ENCODE data around the gene CUX1. TPM values are rescaled to one million over a fixed set of nuclear protein-coding genes. Genes with fewer than 3 reads are reported as not detected.

CUX1 gene, protein sequence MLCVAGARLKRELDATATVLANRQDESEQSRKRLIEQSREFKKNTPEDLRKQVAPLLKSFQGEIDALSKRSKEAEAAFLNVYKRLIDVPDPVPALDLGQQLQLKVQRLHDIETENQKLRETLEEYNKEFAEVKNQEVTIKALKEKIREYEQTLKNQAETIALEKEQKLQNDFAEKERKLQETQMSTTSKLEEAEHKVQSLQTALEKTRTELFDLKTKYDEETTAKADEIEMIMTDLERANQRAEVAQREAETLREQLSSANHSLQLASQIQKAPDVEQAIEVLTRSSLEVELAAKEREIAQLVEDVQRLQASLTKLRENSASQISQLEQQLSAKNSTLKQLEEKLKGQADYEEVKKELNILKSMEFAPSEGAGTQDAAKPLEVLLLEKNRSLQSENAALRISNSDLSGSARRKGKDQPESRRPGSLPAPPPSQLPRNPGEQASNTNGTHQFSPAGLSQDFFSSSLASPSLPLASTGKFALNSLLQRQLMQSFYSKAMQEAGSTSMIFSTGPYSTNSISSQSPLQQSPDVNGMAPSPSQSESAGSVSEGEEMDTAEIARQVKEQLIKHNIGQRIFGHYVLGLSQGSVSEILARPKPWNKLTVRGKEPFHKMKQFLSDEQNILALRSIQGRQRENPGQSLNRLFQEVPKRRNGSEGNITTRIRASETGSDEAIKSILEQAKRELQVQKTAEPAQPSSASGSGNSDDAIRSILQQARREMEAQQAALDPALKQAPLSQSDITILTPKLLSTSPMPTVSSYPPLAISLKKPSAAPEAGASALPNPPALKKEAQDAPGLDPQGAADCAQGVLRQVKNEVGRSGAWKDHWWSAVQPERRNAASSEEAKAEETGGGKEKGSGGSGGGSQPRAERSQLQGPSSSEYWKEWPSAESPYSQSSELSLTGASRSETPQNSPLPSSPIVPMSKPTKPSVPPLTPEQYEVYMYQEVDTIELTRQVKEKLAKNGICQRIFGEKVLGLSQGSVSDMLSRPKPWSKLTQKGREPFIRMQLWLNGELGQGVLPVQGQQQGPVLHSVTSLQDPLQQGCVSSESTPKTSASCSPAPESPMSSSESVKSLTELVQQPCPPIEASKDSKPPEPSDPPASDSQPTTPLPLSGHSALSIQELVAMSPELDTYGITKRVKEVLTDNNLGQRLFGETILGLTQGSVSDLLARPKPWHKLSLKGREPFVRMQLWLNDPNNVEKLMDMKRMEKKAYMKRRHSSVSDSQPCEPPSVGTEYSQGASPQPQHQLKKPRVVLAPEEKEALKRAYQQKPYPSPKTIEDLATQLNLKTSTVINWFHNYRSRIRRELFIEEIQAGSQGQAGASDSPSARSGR (N-terminal part only)
- total RNA-seq (2021) (64.3 to 77.1 TPM (median 76.1 TPM) in 3 replicates), Bru-seq, nascent RNA (percentile 78 among the genes with signal in this experiment)
- long read RNA-seq, experiment 1, full-length matches to known transcripts, result 113 of 231 reads
- long read RNA-seq, experiment 1, partial matches to known transcripts, result 48 of 231 reads
- long read RNA-seq, experiment 1, other reads (novel, unspliced or antisense), result 70 of 231 reads
- long read RNA-seq, experiment 2, transcript CUX1-202 (23 exons, 2,931 nt), result major isoform, 11 of 60 reads
- long read RNA-seq, experiment 2, partial matches to known transcripts, result 14 of 60 reads
- long read RNA-seq, experiment 2, other reads (novel, unspliced or antisense), result 31 of 60 reads
- long read RNA-seq, experiment 3, transcript CUX1-202 (23 exons, 2,931 nt), result major isoform, 6 of 12 reads
- long read RNA-seq, experiment 3, partial matches to known transcripts, result 1 of 12 reads
- long read RNA-seq, experiment 3, other reads (novel, unspliced or antisense), result 1 of 12 reads

DNA sequence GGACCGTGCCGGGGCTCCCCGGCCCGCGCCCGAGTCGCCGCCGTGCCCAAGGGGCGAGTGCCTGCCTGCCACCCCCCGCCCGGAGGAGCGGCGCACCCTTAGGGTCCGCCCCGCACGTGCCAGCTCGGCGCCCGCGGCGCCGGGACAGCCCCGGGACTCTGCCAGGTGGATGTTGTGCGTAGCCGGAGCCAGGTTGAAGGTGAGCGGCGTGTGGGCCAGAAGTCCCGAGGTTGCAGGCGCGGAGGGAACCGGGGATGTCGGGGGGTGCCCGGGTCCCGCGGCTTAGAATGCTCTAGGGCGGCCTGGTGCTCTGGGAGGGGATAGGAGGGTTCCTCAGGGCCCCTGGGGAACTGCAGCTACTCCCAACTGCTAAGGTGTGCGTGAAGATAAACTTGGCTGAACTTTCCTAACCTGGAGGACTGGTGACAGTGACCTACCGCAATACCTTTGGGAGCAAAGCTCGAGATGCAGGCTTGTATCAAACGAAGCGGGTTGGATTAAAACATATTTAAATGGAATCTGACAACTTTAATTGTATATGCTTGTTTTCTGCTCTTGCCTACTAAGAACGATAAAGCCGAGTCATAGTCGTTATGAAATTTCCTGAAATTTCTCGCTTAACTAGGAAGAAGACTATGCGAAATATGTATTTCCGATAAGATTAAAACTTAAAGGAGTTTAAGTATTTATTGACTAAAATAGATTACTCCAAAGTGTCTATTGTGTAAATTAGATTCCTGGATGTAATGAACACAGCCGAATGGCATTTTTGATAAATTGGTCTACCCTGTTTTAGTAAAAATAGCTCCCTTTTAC lies at the start of gene CUX1:
TSS of gene CUX1 (plus strand) at position 156 of the 816 bp plus-strand sequence. CDS start at position 170, 14 bp downstream.
- TF ChIP-seq CREM (CRISPR knock-in tag; IDR thresholded peaks at IDR 0.05) (0 out of 2 replicates have a peak, but pooled peaks have one; percentile 34), ZNF121 (CRISPR knock-in tag; IDR thresholded peaks at IDR 0.05) (no peak)
- Mint-ChIP-seq H3K27me3 (ENCODE audit: low read depth) (peaks cover 9% of the 10 kb centered on the region), H3K4me1 (peaks cover 56% of the 10 kb centered on the region), H3K27ac (no peak within 1 kb of the TSS; the same call in 1 of the 2 replicates), H3K36me3 (no peaks in the 10 kb centered on the region), H3K4me3 (peak within 1 kb of the TSS; percentile 81), H3K9me3 (no peaks in the 10 kb centered on the region)
- POLR2A ChIA-PET, result interaction anchor here (0.5 to 1.2 kb wide), 3 partner anchors 74 to 169 kb away, joined by 3 to 4 read pairs (median 3); no protein-coding TSS in a partner anchor
- no peak for ATAC-seq
- CTCF ChIA-PET, result interaction anchor here (0.6 to 3.6 kb wide), 9 partner anchors 13 to 275 kb away, joined by 3 to 14 read pairs (median 3); no protein-coding TSS in a partner anchor
- DNase-seq (ENCODE audit: low spot score), result peak; percentile 35

GRCh38 chr7:101768280-101768679 lies 49.1 kb upstream of the CUX1 start:
- TF ChIP-seq PRRX2 (CRISPR knock-in tag; IDR thresholded peaks at IDR 0.05) (no peak), AR (CRISPR knock-in tag; IDR thresholded peaks at IDR 0.05) (no peak), ZMAT4 (CRISPR knock-in tag; IDR thresholded peaks at IDR 0.05) (no peak), CREB1 (CRISPR knock-in tag; IDR thresholded peaks at IDR 0.05) (no peak), ZNF396 (CRISPR knock-in tag; IDR thresholded peaks at IDR 0.05; ENCODE audit: borderline replicate concordance) (no peak), ZNF671 (CRISPR knock-in tag; IDR thresholded peaks at IDR 0.05) (no peak), ZBTB43 (CRISPR knock-in tag; IDR thresholded peaks at IDR 0.05) (no peak), MAX (CRISPR knock-in tag; IDR thresholded peaks at IDR 0.05) (no peak), NFYB (CRISPR knock-in tag; conservative IDR thresholded peaks at IDR 0.05; ENCODE audit: low read depth) (no peak), MXD4 (CRISPR knock-in tag; IDR thresholded peaks at IDR 0.05; ENCODE audit: borderline replicate concordance) (no peak)
- TF ChIP-seq, protein P1, sequence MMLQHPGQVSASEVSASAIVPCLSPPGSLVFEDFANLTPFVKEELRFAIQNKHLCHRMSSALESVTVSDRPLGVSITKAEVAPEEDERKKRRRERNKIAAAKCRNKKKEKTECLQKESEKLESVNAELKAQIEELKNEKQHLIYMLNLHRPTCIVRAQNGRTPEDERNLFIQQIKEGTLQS (CRISPR knock-in tag; conservative IDR thresholded peaks at IDR 0.05), result no peak
- TF ChIP-seq, protein P2, sequence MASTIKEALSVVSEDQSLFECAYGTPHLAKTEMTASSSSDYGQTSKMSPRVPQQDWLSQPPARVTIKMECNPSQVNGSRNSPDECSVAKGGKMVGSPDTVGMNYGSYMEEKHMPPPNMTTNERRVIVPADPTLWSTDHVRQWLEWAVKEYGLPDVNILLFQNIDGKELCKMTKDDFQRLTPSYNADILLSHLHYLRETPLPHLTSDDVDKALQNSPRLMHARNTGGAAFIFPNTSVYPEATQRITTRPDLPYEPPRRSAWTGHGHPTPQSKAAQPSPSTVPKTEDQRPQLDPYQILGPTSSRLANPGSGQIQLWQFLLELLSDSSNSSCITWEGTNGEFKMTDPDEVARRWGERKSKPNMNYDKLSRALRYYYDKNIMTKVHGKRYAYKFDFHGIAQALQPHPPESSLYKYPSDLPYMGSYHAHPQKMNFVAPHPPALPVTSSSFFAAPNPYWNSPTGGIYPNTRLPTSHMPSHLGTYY (CRISPR knock-in tag; IDR thresholded peaks at IDR 0.05), result no peak
- Mint-ChIP-seq H3K27ac (no peak overlapping the region), H3K9me3 (no peaks in the 10 kb centered on the region), H3K4me1 (peaks cover 3% of the 10 kb centered on the region), H3K4me3 (no peak overlapping the region), H3K36me3 (no peaks in the 10 kb centered on the region), H3K27me3 (ENCODE audit: low read depth) (no peaks in the 10 kb centered on the region; the same call in 1 of the 2 replicates)
- ChIA-PET POLR2A (no interaction called here), CTCF (no interaction called here)
- DNase-seq (ENCODE audit: low spot score) (no peak), ATAC-seq (no peak)
